Measurements from ENCODE around the gene EEFSEC.

DNA sequence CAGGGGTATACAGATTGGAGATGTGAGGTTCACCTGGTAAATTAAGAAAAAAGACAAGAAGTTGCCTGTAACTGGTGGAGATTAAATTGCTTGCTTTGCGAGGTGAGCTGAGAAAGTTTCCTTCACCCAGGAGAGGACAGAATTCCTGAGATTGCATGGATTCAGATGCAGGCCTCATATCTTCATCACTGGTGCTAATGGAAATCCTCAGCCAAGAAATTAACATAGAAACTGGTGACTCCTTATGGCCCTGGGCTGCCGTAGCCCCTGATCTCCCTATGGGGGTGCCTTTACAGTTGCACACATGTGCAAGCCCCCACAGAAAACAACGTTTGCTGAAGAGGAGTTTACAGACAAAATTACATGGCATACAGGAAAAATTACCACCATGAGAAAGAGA is 68.0 kb downstream of the EEFSEC start:
- TF ChIP-seq, protein P1, sequence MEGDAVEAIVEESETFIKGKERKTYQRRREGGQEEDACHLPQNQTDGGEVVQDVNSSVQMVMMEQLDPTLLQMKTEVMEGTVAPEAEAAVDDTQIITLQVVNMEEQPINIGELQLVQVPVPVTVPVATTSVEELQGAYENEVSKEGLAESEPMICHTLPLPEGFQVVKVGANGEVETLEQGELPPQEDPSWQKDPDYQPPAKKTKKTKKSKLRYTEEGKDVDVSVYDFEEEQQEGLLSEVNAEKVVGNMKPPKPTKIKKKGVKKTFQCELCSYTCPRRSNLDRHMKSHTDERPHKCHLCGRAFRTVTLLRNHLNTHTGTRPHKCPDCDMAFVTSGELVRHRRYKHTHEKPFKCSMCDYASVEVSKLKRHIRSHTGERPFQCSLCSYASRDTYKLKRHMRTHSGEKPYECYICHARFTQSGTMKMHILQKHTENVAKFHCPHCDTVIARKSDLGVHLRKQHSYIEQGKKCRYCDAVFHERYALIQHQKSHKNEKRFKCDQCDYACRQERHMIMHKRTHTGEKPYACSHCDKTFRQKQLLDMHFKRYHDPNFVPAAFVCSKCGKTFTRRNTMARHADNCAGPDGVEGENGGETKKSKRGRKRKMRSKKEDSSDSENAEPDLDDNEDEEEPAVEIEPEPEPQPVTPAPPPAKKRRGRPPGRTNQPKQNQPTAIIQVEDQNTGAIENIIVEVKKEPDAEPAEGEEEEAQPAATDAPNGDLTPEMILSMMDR (IDR thresholded peaks at IDR 0.05; ENCODE audit: insufficient read depth, low read depth, low read length): no peak
- TF ChIP-seq EZH2 (IDR thresholded peaks at IDR 0.05; ENCODE audit: insufficient read depth, low read length): no peak
